GM10266 (cell line): Measurements from ENCODE around the gene LRRC74A.

Source experiments
- DNase-seq: peaks from one replicate; pipeline ENCODE4 v3.0.0; 2012; ENCODE audit errors: extremely low spot score
- CTCF ChIP-seq: IDR thresholded peaks from 2 replicates; pipeline ENCODE4 v1.5.1; 2012; ENCODE audit warnings: mild to moderate bottlenecking, low read depth; ENCODE audit not compliant: control insufficient read depth, insufficient read depth; ENCODE audit errors: missing control alignments

LRRC74A gene

GRCh38 chr14:76877871-76878270 is 51.7 kb downstream of the LRRC74A start:
- TF ChIP-seq CTCF: no peak

GRCh38 chr14:76880449-76880848 is 54.2 kb downstream of the LRRC74A start:
- no peak for TF ChIP-seq CTCF
- no peak for DNase-seq

More at GRCh38 chr14:76877871-76878270, 51.7 kb downstream of the LRRC74A start:
- DNase-seq: no peak

GRCh38 chr14:76881348-76881747 is 55.1 kb downstream of the LRRC74A start:
- DNase-seq: no peak
- no peak for TF ChIP-seq CTCF

- no peak for TF ChIP-seq CTCF
- DNase-seq: no peak
Observed at GRCh38 chr14:76882651-76883050, 56.4 kb downstream of the LRRC74A start.

DNA sequence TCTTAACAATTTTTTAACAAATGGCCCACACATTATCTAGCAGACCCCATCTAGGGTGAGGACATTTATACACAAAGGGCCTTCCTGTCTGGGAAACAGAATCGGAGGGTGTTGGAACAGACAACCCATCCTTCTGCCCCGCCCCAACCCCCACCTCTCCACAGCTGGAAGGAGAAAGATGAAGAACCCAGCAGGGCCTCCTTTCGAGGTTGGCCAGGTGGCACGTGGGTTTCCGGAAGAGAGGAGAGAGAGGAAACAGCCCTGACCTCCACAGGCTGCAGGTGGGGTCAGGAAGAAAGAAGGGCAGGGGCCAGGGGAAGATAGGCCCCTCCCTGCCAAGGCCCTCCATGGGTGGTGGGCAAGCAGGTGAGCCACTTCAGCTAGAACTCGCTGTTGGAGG is 57.2 kb downstream of the LRRC74A start:
- no peak for TF ChIP-seq CTCF
- no peak for DNase-seq

DNA sequence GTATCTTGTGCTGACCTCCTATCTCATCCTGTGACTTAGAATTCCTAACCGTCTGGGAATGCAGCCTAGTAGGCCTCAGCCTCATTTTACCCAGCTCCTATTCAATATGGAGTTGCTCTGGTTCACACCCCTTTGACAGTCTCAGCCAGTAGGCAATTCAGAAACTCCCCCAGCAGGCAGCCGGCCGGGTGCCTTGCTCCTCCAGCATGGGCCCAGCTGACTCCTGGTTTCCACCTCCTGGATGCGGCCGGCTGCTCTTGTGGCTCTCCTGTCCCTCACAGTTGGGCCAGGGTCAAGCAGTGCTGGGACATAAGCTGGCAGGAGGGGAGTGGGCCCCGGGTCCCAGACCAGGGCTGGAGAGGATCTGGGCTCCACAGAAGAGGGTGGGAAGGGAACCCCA is 58.2 kb downstream of the LRRC74A start:
- DNase-seq: no peak
- no peak for TF ChIP-seq CTCF

DNA sequence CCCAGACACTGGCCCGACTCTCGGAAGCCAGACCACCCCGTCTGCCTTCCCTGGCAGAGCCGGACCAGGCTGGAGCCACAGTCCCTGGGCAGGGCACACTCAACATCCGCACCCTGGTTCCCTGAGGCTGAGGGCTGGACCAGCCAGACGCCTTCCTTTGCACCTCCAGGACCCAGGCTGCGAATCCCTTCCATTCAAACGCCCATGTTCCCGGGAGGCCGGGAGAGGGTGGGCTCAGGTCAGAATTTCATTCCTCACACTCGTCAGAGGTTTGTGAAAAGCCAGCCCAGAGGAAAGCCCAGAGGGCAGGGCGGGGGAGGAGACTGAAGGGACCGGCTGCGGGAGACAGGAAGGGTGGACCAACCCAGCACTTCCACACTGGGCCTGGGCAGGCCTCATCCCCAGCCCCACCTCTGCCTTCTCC is 58.7 kb downstream of the LRRC74A start:
- no peak for TF ChIP-seq CTCF
- no peak for DNase-seq
